ENCODE results near the gene SPATA19.

Gene SPATA19

DNA sequence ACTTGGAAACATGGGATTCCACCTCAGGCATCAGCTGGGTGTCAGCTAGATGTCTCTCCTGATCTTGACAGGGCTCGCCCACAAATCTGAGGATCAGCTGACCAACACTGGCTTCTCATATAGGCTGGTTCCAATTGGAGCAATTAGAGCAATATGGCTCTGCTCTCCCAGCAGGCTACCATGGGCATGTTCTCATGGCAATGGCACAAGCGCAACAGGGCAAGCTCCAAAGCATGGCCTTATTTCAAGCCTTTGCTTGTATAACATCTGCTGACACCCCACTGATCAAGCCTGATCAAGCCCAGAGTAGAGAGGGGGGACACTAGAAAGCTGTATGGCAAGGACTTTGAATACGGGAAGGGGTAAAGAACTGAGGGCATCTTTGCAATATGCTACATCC, 40.7 kb upstream of the SPATA19 start:
- Histone ChIP-seq H2BK15ac (ENCODE audit: low read depth, poor library complexity, severe bottlenecking) (no peak overlapping the region), H3K18ac (ENCODE audit: low read depth in 1 of 2, low read length in 2 of 2) (no peak overlapping the region), H3K36me3 (ENCODE audit: control insufficient read depth in 1 of 2, insufficient read depth in 2 of 2, low read depth in 1 of 2, low read length in 2 of 2) (no peaks in the 10 kb centered on the region), H3K9me3 (ENCODE audit: control insufficient read depth, low read length) (peaks cover 3% of the 10 kb centered on the region), H3K27me3 (ENCODE audit: control insufficient read depth in 1 of 2, insufficient read depth in 1 of 2, low read length in 2 of 2) (no peaks in the 10 kb centered on the region), H3K14ac (ENCODE audit: low read length in 2 of 2) (no peak overlapping the region), H3K79me1 (replicated peaks; ENCODE audit: low read length, poor library complexity, severe bottlenecking) (no peaks in the 10 kb centered on the region), H3K4me1 (ENCODE audit: control insufficient read depth, insufficient read depth, low read depth, low read length) (no peaks in the 10 kb centered on the region), H3K23ac (ENCODE audit: low read length in 2 of 2) (no peak overlapping the region), H2BK5ac (ENCODE audit: low read depth, low read length, poor library complexity, severe bottlenecking) (no peak overlapping the region), H2BK12ac (ENCODE audit: low read length in 2 of 2) (no peak overlapping the region), H4K91ac (ENCODE audit: low read length) (no peak overlapping the region), H2AFZ (ENCODE audit: low read depth, low read length) (no peak overlapping the region), H4K8ac (ENCODE audit: low read length) (no peak overlapping the region), H3K9ac (ENCODE audit: low read length) (no peak overlapping the region), H3K4ac (ENCODE audit: low read depth in 1 of 2, low read length in 2 of 2) (no peak overlapping the region), H3K27ac (ENCODE audit: low read length, poor library complexity, severe bottlenecking) (no peak overlapping the region), H2BK120ac (ENCODE audit: low read depth, low read length) (no peak overlapping the region), H3K4me2 (ENCODE audit: low read length, poor library complexity, severe bottlenecking) (no peak overlapping the region), H2AK5ac (ENCODE audit: low read length, severe bottlenecking) (no peak overlapping the region), H3K4me3 (ENCODE audit: insufficient read depth in 1 of 2, low read depth in 1 of 2, low read length in 2 of 2) (no peak overlapping the region)
- no peak for DNase-seq
- 69% methylated on average over 3 of the region's 3 CpGs for WGBS

DNA sequence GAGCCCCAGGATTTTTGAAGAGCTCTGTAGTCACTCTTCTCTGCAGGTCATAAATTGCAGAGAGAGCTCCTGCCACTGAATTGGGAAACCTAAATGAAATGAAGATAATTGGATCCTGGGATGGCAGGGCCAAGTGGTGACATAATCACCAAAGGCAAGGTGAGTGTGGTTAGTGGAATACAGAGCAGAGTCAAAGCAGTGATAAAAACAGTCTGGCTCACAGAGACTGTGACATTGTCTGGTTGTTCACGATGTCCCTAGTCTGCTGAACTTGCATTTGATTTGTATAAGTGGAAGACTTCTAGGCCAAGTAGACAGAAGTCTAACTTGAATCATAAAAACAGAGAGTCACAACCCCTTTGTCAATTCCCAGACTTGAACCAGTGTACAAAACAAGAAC, 26.8 kb upstream of the SPATA19 start:
- no peak overlapping the region for H2BK120ac ChIP-seq (ENCODE audit: low read depth, low read length)
- no peak overlapping the region for H3K4ac ChIP-seq (ENCODE audit: low read depth in 1 of 2, low read length in 2 of 2)
- H2BK5ac ChIP-seq (ENCODE audit: low read depth, low read length, poor library complexity, severe bottlenecking) = no peak overlapping the region
- H3K9me3 ChIP-seq (ENCODE audit: control insufficient read depth, low read length) = no peaks in the 10 kb centered on the region
- no peak overlapping the region for H4K91ac ChIP-seq (ENCODE audit: low read length)
- no peak overlapping the region for H3K23ac ChIP-seq (ENCODE audit: low read length in 2 of 2)
- no peak for DNase-seq
- no CpG with 5 or more reads among the region's 1 CpG for WGBS
- no peak overlapping the region for H3K4me2 ChIP-seq (ENCODE audit: low read length, poor library complexity, severe bottlenecking)
- H3K18ac ChIP-seq (ENCODE audit: low read depth in 1 of 2, low read length in 2 of 2) = no peak overlapping the region
- H2BK12ac ChIP-seq (ENCODE audit: low read length in 2 of 2) = no peak overlapping the region
- no peak overlapping the region for H2BK15ac ChIP-seq (ENCODE audit: low read depth, poor library complexity, severe bottlenecking)
- no peaks in the 10 kb centered on the region for H3K79me1 ChIP-seq (replicated peaks; ENCODE audit: low read length, poor library complexity, severe bottlenecking)
- H3K27ac ChIP-seq (ENCODE audit: low read length, poor library complexity, severe bottlenecking) = no peak overlapping the region
- no peaks in the 10 kb centered on the region for H3K36me3 ChIP-seq (ENCODE audit: control insufficient read depth in 1 of 2, insufficient read depth in 2 of 2, low read depth in 1 of 2, low read length in 2 of 2)
- no peaks in the 10 kb centered on the region for H3K27me3 ChIP-seq (ENCODE audit: control insufficient read depth in 1 of 2, insufficient read depth in 1 of 2, low read length in 2 of 2)
- H3K14ac ChIP-seq (ENCODE audit: low read length in 2 of 2) = no peak overlapping the region
- H2AK5ac ChIP-seq (ENCODE audit: low read length, severe bottlenecking) = no peak overlapping the region
- H3K4me3 ChIP-seq (ENCODE audit: insufficient read depth in 1 of 2, low read depth in 1 of 2, low read length in 2 of 2) = no peak overlapping the region
- no peak overlapping the region for H2AFZ ChIP-seq (ENCODE audit: low read depth, low read length)
- H3K9ac ChIP-seq (ENCODE audit: low read length) = no peak overlapping the region
- H3K4me1 ChIP-seq (ENCODE audit: control insufficient read depth, insufficient read depth, low read depth, low read length) = no peaks in the 10 kb centered on the region
- H4K8ac ChIP-seq (ENCODE audit: low read length) = no peak overlapping the region

DNA sequence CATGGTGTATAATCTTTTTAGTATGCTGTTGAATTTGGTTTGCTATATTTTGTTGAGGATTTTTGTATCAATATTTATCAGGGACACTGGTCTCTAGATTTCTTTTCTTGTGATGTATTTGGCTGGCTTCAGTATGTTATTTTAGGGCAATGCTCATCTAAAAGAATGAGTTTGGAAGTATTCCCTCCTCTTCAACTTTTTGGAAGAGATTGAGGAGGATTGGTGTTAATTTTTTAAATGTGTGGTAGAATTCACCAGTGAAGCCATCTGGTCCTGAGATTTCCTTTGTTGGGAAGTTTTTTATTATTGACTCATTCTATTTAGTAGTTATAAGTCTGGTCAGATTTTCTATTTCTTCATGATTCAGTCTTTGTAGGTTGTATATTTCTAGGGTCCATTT, 22.1 kb upstream of the SPATA19 start:
- no peak overlapping the region for H2BK5ac ChIP-seq (ENCODE audit: low read depth, low read length, poor library complexity, severe bottlenecking)

DNA sequence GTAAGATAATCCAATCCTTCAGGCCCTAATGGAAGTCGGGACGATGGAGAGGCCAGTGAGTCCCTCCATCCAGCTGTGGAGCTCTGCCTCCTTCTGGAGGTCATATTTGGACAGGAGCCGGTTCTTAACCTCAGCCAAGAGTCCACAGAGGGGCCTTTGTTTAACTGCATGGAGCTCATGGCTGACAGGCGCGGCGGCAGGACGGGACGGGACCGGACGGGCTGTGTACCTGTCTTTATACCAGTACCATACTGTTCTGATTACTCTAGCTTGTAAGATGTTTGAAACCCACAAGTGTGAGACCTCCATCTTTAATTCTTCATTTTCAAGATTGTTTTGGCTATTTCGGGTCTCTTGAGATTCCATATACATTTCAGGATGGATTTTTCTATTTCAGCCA, 20.2 kb upstream of the SPATA19 start:
- no peak overlapping the region for H2AFZ ChIP-seq (ENCODE audit: low read depth, low read length)
- no peaks in the 10 kb centered on the region for H3K36me3 ChIP-seq (ENCODE audit: control insufficient read depth in 1 of 2, insufficient read depth in 2 of 2, low read depth in 1 of 2, low read length in 2 of 2)
- H3K79me1 ChIP-seq (replicated peaks; ENCODE audit: low read length, poor library complexity, severe bottlenecking) = no peaks in the 10 kb centered on the region
- no peak overlapping the region for H3K4ac ChIP-seq (ENCODE audit: low read depth in 1 of 2, low read length in 2 of 2)
- no peak for DNase-seq
- WGBS = 94% methylated on average over 10 of the region's 11 CpGs
- H3K18ac ChIP-seq (ENCODE audit: low read depth in 1 of 2, low read length in 2 of 2) = no peak overlapping the region
- H3K27ac ChIP-seq (ENCODE audit: low read length, poor library complexity, severe bottlenecking) = no peak overlapping the region
- no peak overlapping the region for H4K8ac ChIP-seq (ENCODE audit: low read length)
- no peak overlapping the region for H3K23ac ChIP-seq (ENCODE audit: low read length in 2 of 2)
- no peak overlapping the region for H2BK15ac ChIP-seq (ENCODE audit: low read depth, poor library complexity, severe bottlenecking)
- H3K9ac ChIP-seq (ENCODE audit: low read length) = no peak overlapping the region
- no peaks in the 10 kb centered on the region for H3K9me3 ChIP-seq (ENCODE audit: control insufficient read depth, low read length)
- H2BK12ac ChIP-seq (ENCODE audit: low read length in 2 of 2) = no peak overlapping the region
- no peak overlapping the region for H2BK5ac ChIP-seq (ENCODE audit: low read depth, low read length, poor library complexity, severe bottlenecking)
- H2AK5ac ChIP-seq (ENCODE audit: low read length, severe bottlenecking) = no peak overlapping the region
- no peak overlapping the region for H3K4me3 ChIP-seq (ENCODE audit: insufficient read depth in 1 of 2, low read depth in 1 of 2, low read length in 2 of 2)
- no peak overlapping the region for H4K91ac ChIP-seq (ENCODE audit: low read length)
- H3K27me3 ChIP-seq (ENCODE audit: control insufficient read depth in 1 of 2, insufficient read depth in 1 of 2, low read length in 2 of 2) = no peaks in the 10 kb centered on the region
- H3K14ac ChIP-seq (ENCODE audit: low read length in 2 of 2) = no peak overlapping the region
- no peak overlapping the region for H3K4me2 ChIP-seq (ENCODE audit: low read length, poor library complexity, severe bottlenecking)
- no peak overlapping the region for H2BK120ac ChIP-seq (ENCODE audit: low read depth, low read length)
- H3K4me1 ChIP-seq (ENCODE audit: control insufficient read depth, insufficient read depth, low read depth, low read length) = no peaks in the 10 kb centered on the region

More for the DNA sequence above, 22.1 kb upstream of the SPATA19 start:
- Histone ChIP-seq H2BK120ac (ENCODE audit: low read depth, low read length) (no peak overlapping the region), H4K8ac (ENCODE audit: low read length) (no peak overlapping the region), H3K23ac (ENCODE audit: low read length in 2 of 2) (no peak overlapping the region), H3K9me3 (ENCODE audit: control insufficient read depth, low read length) (no peaks in the 10 kb centered on the region), H2BK12ac (ENCODE audit: low read length in 2 of 2) (no peak overlapping the region), H3K79me1 (replicated peaks; ENCODE audit: low read length, poor library complexity, severe bottlenecking) (no peaks in the 10 kb centered on the region), H3K14ac (ENCODE audit: low read length in 2 of 2) (no peak overlapping the region), H3K27me3 (ENCODE audit: control insufficient read depth in 1 of 2, insufficient read depth in 1 of 2, low read length in 2 of 2) (no peaks in the 10 kb centered on the region), H3K4me2 (ENCODE audit: low read length, poor library complexity, severe bottlenecking) (no peak overlapping the region), H3K4me1 (ENCODE audit: control insufficient read depth, insufficient read depth, low read depth, low read length) (no peaks in the 10 kb centered on the region), H2AFZ (ENCODE audit: low read depth, low read length) (no peak overlapping the region), H3K4ac (ENCODE audit: low read depth in 1 of 2, low read length in 2 of 2) (no peak overlapping the region), H3K18ac (ENCODE audit: low read depth in 1 of 2, low read length in 2 of 2) (no peak overlapping the region), H2BK15ac (ENCODE audit: low read depth, poor library complexity, severe bottlenecking) (no peak overlapping the region), H3K4me3 (ENCODE audit: insufficient read depth in 1 of 2, low read depth in 1 of 2, low read length in 2 of 2) (no peak overlapping the region), H3K36me3 (ENCODE audit: control insufficient read depth in 1 of 2, insufficient read depth in 2 of 2, low read depth in 1 of 2, low read length in 2 of 2) (no peaks in the 10 kb centered on the region), H3K9ac (ENCODE audit: low read length) (no peak overlapping the region), H3K27ac (ENCODE audit: low read length, poor library complexity, severe bottlenecking) (no peak overlapping the region), H4K91ac (ENCODE audit: low read length) (no peak overlapping the region), H2AK5ac (ENCODE audit: low read length, severe bottlenecking) (no peak overlapping the region)
- DNase-seq = no peak

Data from mesenchymal stem cell (in vitro differentiated cells and primary cell).